Effector memory CD4-positive, alpha-beta T cell (primary cell): ENCODE measurements around the gene MAD2L2.

Experiments used
- DNase-seq, 3 donors: peaks; one replicate each; pipeline ENCODE4 v3.0.0-alpha.2; 2020
- H3K27ac ChIP-seq: 2 replicates; pipeline ENCODE4 v1.7.0; 2013; ENCODE audit warnings: mild to moderate bottlenecking, low read length, moderate library complexity; ENCODE audit not compliant: insufficient read depth, poor library complexity, severe bottlenecking
- H3K27me3 ChIP-seq: replicated peaks from 2 replicates; pipeline ENCODE4 v1.7.0; 2013; ENCODE audit warnings: mild to moderate bottlenecking, low read length; ENCODE audit not compliant: insufficient read depth, control insufficient read depth, poor library complexity, severe bottlenecking
- H3K36me3 ChIP-seq: 2 replicates; pipeline ENCODE4 v1.7.0; 2013; ENCODE audit warnings: mild to moderate bottlenecking, low read length, moderate library complexity; ENCODE audit not compliant: control insufficient read depth, insufficient read depth
- H3K4me1 ChIP-seq: 2 replicates; pipeline ENCODE4 v1.7.0; 2013; ENCODE audit warnings: low read length, mild to moderate bottlenecking; ENCODE audit not compliant: control insufficient read depth, insufficient read depth, poor library complexity, severe bottlenecking
- H3K4me3 ChIP-seq: 2 replicates; pipeline ENCODE4 v1.7.0; 2013; ENCODE audit warnings: low read length, low read depth, mild to moderate bottlenecking; ENCODE audit not compliant: insufficient read depth, poor library complexity, severe bottlenecking
- H3K9me3 ChIP-seq: 2 replicates; pipeline ENCODE4 v1.7.0; 2013; ENCODE audit warnings: mild to moderate bottlenecking, low read length, moderate library complexity; ENCODE audit not compliant: control insufficient read depth

MAD2L2 gene

GRCh38 chr1:11720525-11720924, 39.6 kb upstream of the MAD2L2 start:
- Histone ChIP-seq H3K36me3 (no peaks in the 10 kb centered on the region), H3K27ac (no peak overlapping the region), H3K9me3 (no peaks in the 10 kb centered on the region), H3K27me3 (no peaks in the 10 kb centered on the region), H3K4me3 (no peak overlapping the region), H3K4me1 (peaks cover 3% of the 10 kb centered on the region)
- no peak for DNase-seq

GRCh38 chr1:11720033-11720376, 39.1 kb upstream of the MAD2L2 start:
- Histone ChIP-seq H3K36me3 (no peaks in the 10 kb centered on the region), H3K4me3 (peak overlapping the region; percentile 60), H3K27ac (peak overlapping the region; percentile 70), H3K4me1 (peaks cover 3% of the 10 kb centered on the region), H3K9me3 (no peaks in the 10 kb centered on the region), H3K27me3 (no peaks in the 10 kb centered on the region)
- no peak for DNase-seq

- Histone ChIP-seq H3K27me3 (no peaks in the 10 kb centered on the region), H3K4me1 (peaks cover 3% of the 10 kb centered on the region), H3K4me3 (peak overlapping the region; percentile 60), H3K9me3 (no peaks in the 10 kb centered on the region), H3K36me3 (no peaks in the 10 kb centered on the region), H3K27ac (peak overlapping the region; percentile 70)
- peak; percentile 68 to 79 (median 70) for DNase-seq
Observed at GRCh38 chr1:11719313-11720032, 38.5 kb upstream of the MAD2L2 start.

GRCh38 chr1:11714831-11715575, 34.1 kb upstream of the MAD2L2 start:
- no peaks in the 10 kb centered on the region for H3K27me3 ChIP-seq
- no peak overlapping the region for H3K4me3 ChIP-seq
- no peaks in the 10 kb centered on the region for H3K9me3 ChIP-seq
- H3K36me3 ChIP-seq: no peaks in the 10 kb centered on the region
- H3K27ac ChIP-seq: no peak overlapping the region
- no peak for DNase-seq
- H3K4me1 ChIP-seq: peaks cover 3% of the 10 kb centered on the region

GRCh38 chr1:11713095-11713494, 32.1 kb upstream of the MAD2L2 start:
- DNase-seq: no peak
- H3K36me3 ChIP-seq: no peaks in the 10 kb centered on the region
- H3K9me3 ChIP-seq: no peaks in the 10 kb centered on the region
- H3K4me3 ChIP-seq: no peak overlapping the region
- H3K4me1 ChIP-seq: no peaks in the 10 kb centered on the region
- H3K27ac ChIP-seq: no peak overlapping the region
- no peaks in the 10 kb centered on the region for H3K27me3 ChIP-seq

- no peaks in the 10 kb centered on the region for H3K9me3 ChIP-seq
- H3K27me3 ChIP-seq: no peaks in the 10 kb centered on the region
- H3K27ac ChIP-seq: no peak overlapping the region
- H3K36me3 ChIP-seq: no peaks in the 10 kb centered on the region
- DNase-seq: no peak
- H3K4me3 ChIP-seq: no peak overlapping the region
- H3K4me1 ChIP-seq: no peaks in the 10 kb centered on the region
Observed at GRCh38 chr1:11712285-11712684, 31.3 kb upstream of the MAD2L2 start.

GRCh38 chr1:11711490-11711889, 30.5 kb upstream of the MAD2L2 start:
- H3K4me3 ChIP-seq: no peak overlapping the region
- H3K9me3 ChIP-seq: no peaks in the 10 kb centered on the region
- DNase-seq: no peak
- H3K36me3 ChIP-seq: no peaks in the 10 kb centered on the region
- H3K4me1 ChIP-seq: no peaks in the 10 kb centered on the region
- H3K27me3 ChIP-seq: no peaks in the 10 kb centered on the region
- H3K27ac ChIP-seq: no peak overlapping the region

- Histone ChIP-seq H3K4me3 (no peak overlapping the region), H3K36me3 (no peaks in the 10 kb centered on the region), H3K9me3 (no peaks in the 10 kb centered on the region), H3K4me1 (no peaks in the 10 kb centered on the region), H3K27me3 (no peaks in the 10 kb centered on the region), H3K27ac (no peak overlapping the region)
- DNase-seq: no peak
Observed at GRCh38 chr1:11708554-11709350, 27.8 kb upstream of the MAD2L2 start.

GRCh38 chr1:11707621-11708276, 26.8 kb upstream of the MAD2L2 start:
- no peak overlapping the region for H3K4me3 ChIP-seq
- H3K36me3 ChIP-seq: no peaks in the 10 kb centered on the region
- H3K27me3 ChIP-seq: no peaks in the 10 kb centered on the region
- no peak for DNase-seq
- no peak overlapping the region for H3K27ac ChIP-seq
- no peaks in the 10 kb centered on the region for H3K4me1 ChIP-seq
- H3K9me3 ChIP-seq: no peaks in the 10 kb centered on the region
